ENCODE results near the gene PPP4R2. TPM values are rescaled to one million over a fixed set of nuclear protein-coding genes. Genes with fewer than 3 reads are reported as not detected.

Gene PPP4R2
- total RNA-seq, 1 donor from 2014 or later = 65.7 TPM

GRCh38 chr3:72951259-72951722 lies 45.3 kb upstream of the PPP4R2 start:
- no peak for TF ChIP-seq CTCF (IDR thresholded peaks at IDR 0.05)
- ATAC-seq (no peak), DNase-seq (no peak)
- H3K4me1 ChIP-seq = no peaks in the 10 kb centered on the region
- intact Hi-C loops (cut with DNase I) = no loop called here
- no peaks in the 10 kb centered on the region for H3K9me3 ChIP-seq
- no peak overlapping the region for H3K4me3 ChIP-seq
- no peak overlapping the region for H3K27ac ChIP-seq
- no peaks in the 10 kb centered on the region for H3K27me3 ChIP-seq
- no peaks in the 10 kb centered on the region for H3K36me3 ChIP-seq

GRCh38 chr3:72953325-72953956 lies 43.2 kb upstream of the PPP4R2 start:
- H3K9me3 ChIP-seq = no peaks in the 10 kb centered on the region
- no peak for TF ChIP-seq CTCF (IDR thresholded peaks at IDR 0.05)

GRCh38 chr3:72957297-72957696 lies 39.3 kb upstream of the PPP4R2 start:
- no peak for TF ChIP-seq CTCF (IDR thresholded peaks at IDR 0.05)
- Histone ChIP-seq H3K36me3 (no peaks in the 10 kb centered on the region), H3K27me3 (no peaks in the 10 kb centered on the region), H3K4me1 (no peaks in the 10 kb centered on the region), H3K4me3 (no peak overlapping the region), H3K27ac (no peak overlapping the region), H3K9me3 (no peaks in the 10 kb centered on the region)
- intact Hi-C loops (cut with DNase I) = no loop called here
- ATAC-seq (no peak), DNase-seq (no peak)

More at GRCh38 chr3:72953325-72953956, 43.2 kb upstream of the PPP4R2 start:
- Histone ChIP-seq H3K36me3 (no peaks in the 10 kb centered on the region), H3K4me3 (no peak overlapping the region), H3K4me1 (no peaks in the 10 kb centered on the region), H3K27me3 (no peaks in the 10 kb centered on the region), H3K27ac (no peak overlapping the region)
- ATAC-seq = no peak
- DNase-seq = no peak
- intact Hi-C loops (cut with DNase I) = no loop called here

GRCh38 chr3:72959336-72959735 lies 37.3 kb upstream of the PPP4R2 start:
- H3K4me1 ChIP-seq = no peaks in the 10 kb centered on the region
- TF ChIP-seq CTCF (IDR thresholded peaks at IDR 0.05) = no peak
- no peak overlapping the region for H3K4me3 ChIP-seq
- H3K9me3 ChIP-seq = no peaks in the 10 kb centered on the region
- no peak overlapping the region for H3K27ac ChIP-seq
- no peak for DNase-seq
- ATAC-seq = no peak
- no peaks in the 10 kb centered on the region for H3K36me3 ChIP-seq
- no peaks in the 10 kb centered on the region for H3K27me3 ChIP-seq
- intact Hi-C loops (cut with DNase I) = no loop called here

GRCh38 chr3:72960812-72961518 lies 35.6 kb upstream of the PPP4R2 start:
- no peak overlapping the region for H3K27ac ChIP-seq
- intact Hi-C loops (cut with DNase I) = no loop called here
- no peak for TF ChIP-seq CTCF (IDR thresholded peaks at IDR 0.05)
- H3K4me1 ChIP-seq = no peaks in the 10 kb centered on the region
- H3K4me3 ChIP-seq = no peak overlapping the region
- ATAC-seq (peak; percentile 67), DNase-seq (no peak)
- no peaks in the 10 kb centered on the region for H3K27me3 ChIP-seq
- H3K9me3 ChIP-seq = no peaks in the 10 kb centered on the region
- no peaks in the 10 kb centered on the region for H3K36me3 ChIP-seq

Data from upper lobe of right lung (tissue), 1 donor.